Activated CD4-positive, alpha-beta memory T cell treated with anti-CD3 and anti-CD28 coated beads for 36 hours (primary cell): ENCODE measurements around the gene RNF31. TPM values are rescaled to one million over a fixed set of nuclear protein-coding genes. Genes with fewer than 3 reads are reported as not detected.

Experiments used
- CTCF ChIA-PET: fragments of 350-600 bp; sonication (Branson Sonifier 250); formaldehyde crosslinking; loops from one replicate; lab custom pipeline; 2021; ENCODE audit warnings: antibody characterized with exemption, inconsistent platforms; lab: Charles Lee
- POLR2A ChIA-PET: fragments of 350-600 bp; sonication (Branson Sonifier 250); formaldehyde crosslinking; loops from one replicate; lab custom pipeline; 2021; ENCODE audit warnings: antibody characterized with exemption; lab: Charles Lee
- DNase-seq: peaks from one replicate; pipeline ENCODE4 v3.0.0-alpha.2; 2020
- H3K27ac Mint-ChIP-seq: one replicate; pipeline ENCODE4 v1.8.0; 2021; ENCODE audit warnings: mixed read lengths
- H3K27me3 Mint-ChIP-seq: one replicate; pipeline ENCODE4 v1.8.0; 2021; ENCODE audit warnings: mixed read lengths
- H3K36me3 Mint-ChIP-seq: one replicate; pipeline ENCODE4 v1.8.0; 2021; ENCODE audit warnings: mixed read lengths
- H3K4me1 Mint-ChIP-seq: one replicate; pipeline ENCODE4 v1.8.0; 2021; ENCODE audit warnings: low read depth, mixed read lengths
- H3K4me3 Mint-ChIP-seq: one replicate; pipeline ENCODE4 v1.8.0; 2021; ENCODE audit warnings: mild to moderate bottlenecking, mixed read lengths
- H3K9me3 Mint-ChIP-seq: one replicate; pipeline ENCODE4 v1.8.0; 2021; ENCODE audit warnings: mixed read lengths
- intact Hi-C: fragments of 100-400 bp; cut with micrococcal nuclease; formaldehyde crosslinking; loops from one replicate; pipeline ENCODE4 v1.15.1; 2023
- total RNA-seq, 2 experiments: library from RNA; stranded (reverse); gene quantifications; one replicate each; pipeline ENCODE4 v1.2.3, GENCODE V29; 2021

The RNF31 gene
- total RNA-seq, 2 experiments from 2014 or later, result 75.5 to 80.4 TPM

GRCh38 chr14:24186831-24187538, 39.7 kb downstream of the RNF31 start:
- no peak for DNase-seq
- peaks cover 29% of the 10 kb centered on the region for H3K4me1 Mint-ChIP-seq
- peak overlapping the region; percentile 89 for H3K4me3 Mint-ChIP-seq
- intact Hi-C loops, result no loop called here
- no peak overlapping the region for H3K27ac Mint-ChIP-seq
- POLR2A ChIA-PET, result interaction anchor here (0.7 to 3.2 kb wide), 6 partner anchors 9 to 40 kb away, joined by 3 to 12 read pairs (median 5); partner anchors contain the start of genes IRF9 and PSME2
- CTCF ChIA-PET, result interaction anchor here (1.3 to 3.2 kb wide), 4 partner anchors 26 to 121 kb away, joined by 4 to 18 read pairs (median 5); partner anchors contain the start of genes CIDEB and IRF9
- peaks cover 35% of the 10 kb centered on the region for H3K36me3 Mint-ChIP-seq
- no peaks in the 10 kb centered on the region for H3K27me3 Mint-ChIP-seq
- no peaks in the 10 kb centered on the region for H3K9me3 Mint-ChIP-seq

GRCh38 chr14:24187539-24187915, 40.2 kb downstream of the RNF31 start:
- peak overlapping the region; percentile 89 for H3K4me3 Mint-ChIP-seq

GRCh38 chr14:24188251-24189058, 41.2 kb downstream of the RNF31 start, which contains the start of gene IPO4:
IPO4 (minus strand) TSS chr14:24188816; CDS start chr14:24188787, 29 bp downstream.
- H3K4me1 Mint-ChIP-seq, result peaks cover 40% of the 10 kb centered on the region
- intact Hi-C loops, result loop anchor here (1.0 to 2.0 kb wide), 9 partner anchors 25 to 109 kb away; partner anchors contain the start of genes CHMP4A, DCAF11, EMC9 and GMPR2
- DNase-seq, result peak; percentile 97
- H3K9me3 Mint-ChIP-seq, result no peaks in the 10 kb centered on the region
- POLR2A ChIA-PET, result interaction anchor here (1.0 to 3.2 kb wide), 17 partner anchors 10 to 120 kb away, joined by 3 to 13 read pairs (median 5); partner anchors contain the start of genes CHMP4A, DCAF11, EMC9 and IRF9
- peaks cover 39% of the 10 kb centered on the region for H3K36me3 Mint-ChIP-seq
- H3K4me3 Mint-ChIP-seq, result peak within 1 kb of the TSS; percentile 89
- CTCF ChIA-PET, result interaction anchor here (0.6 to 3.2 kb wide), 9 partner anchors 9 to 1213 kb away, joined by 3 to 18 read pairs (median 3); partner anchors contain the start of genes CIDEB, IRF9, PSME1 and TINF2
- no peaks in the 10 kb centered on the region for H3K27me3 Mint-ChIP-seq
- H3K27ac Mint-ChIP-seq, result peak within 1 kb of the TSS; percentile 74

More at GRCh38 chr14:24187539-24187915, 40.2 kb downstream of the RNF31 start:
- intact Hi-C loops, result no loop called here
- POLR2A ChIA-PET, result interaction anchor here (0.7 to 3.2 kb wide), 9 partner anchors 10 to 73 kb away, joined by 3 to 12 read pairs (median 6); partner anchors contain the start of genes DCAF11, EMC9, IRF9 and NRL
- H3K9me3 Mint-ChIP-seq, result no peaks in the 10 kb centered on the region
- peaks cover 33% of the 10 kb centered on the region for H3K4me1 Mint-ChIP-seq
- no peaks in the 10 kb centered on the region for H3K27me3 Mint-ChIP-seq
- CTCF ChIA-PET, result interaction anchor here (1.3 to 3.2 kb wide), 4 partner anchors 26 to 121 kb away, joined by 4 to 18 read pairs (median 5); partner anchors contain the start of genes CIDEB and IRF9
- H3K27ac Mint-ChIP-seq, result peak overlapping the region; percentile 52
- H3K36me3 Mint-ChIP-seq, result peaks cover 37% of the 10 kb centered on the region
- DNase-seq, result no peak

- intact Hi-C loops, result loop anchor here (2.0 kb wide), 4 partner anchors 44 to 74 kb away; partner anchors contain the start of genes DCAF11, GMPR2, NEDD8 and NRL
- no peak for DNase-seq
- ChIA-PET POLR2A (interaction anchor here (1.0 to 2.3 kb wide), 15 partner anchors 10 to 119 kb away, joined by 3 to 13 read pairs (median 5); partner anchors contain the start of genes CHMP4A, DCAF11, EMC9 and IRF9), CTCF (interaction anchor here (0.7 to 3.2 kb wide), 8 partner anchors 9 to 119 kb away, joined by 3 to 18 read pairs (median 3); partner anchors contain the start of genes CIDEB, IRF9 and PSME1)
- Mint-ChIP-seq H3K27ac (peak overlapping the region; percentile 74), H3K9me3 (no peaks in the 10 kb centered on the region), H3K27me3 (no peaks in the 10 kb centered on the region), H3K4me1 (peaks cover 42% of the 10 kb centered on the region), H3K36me3 (peaks cover 36% of the 10 kb centered on the region), H3K4me3 (peak overlapping the region; percentile 89)
These were observed 41.7 kb downstream of the RNF31 start for GRCh38 chr14:24189059-24189375.

GRCh38 chr14:24189460-24189859, 42.2 kb downstream of the RNF31 start:
- H3K36me3 Mint-ChIP-seq, result peaks cover 36% of the 10 kb centered on the region
- peak overlapping the region; percentile 35 for H3K27ac Mint-ChIP-seq
- no peak overlapping the region for H3K4me3 Mint-ChIP-seq
- H3K27me3 Mint-ChIP-seq, result no peaks in the 10 kb centered on the region
- DNase-seq, result no peak
- CTCF ChIA-PET, result interaction anchor here (0.7 to 3.2 kb wide), 6 partner anchors 10 to 119 kb away, joined by 3 to 18 read pairs (median 3); partner anchors contain the start of genes CIDEB and IRF9
- intact Hi-C loops, result loop anchor here (2.0 kb wide), 4 partner anchors 43 to 75 kb away; partner anchors contain the start of genes DCAF11, GMPR2, NEDD8 and NRL
- H3K4me1 Mint-ChIP-seq, result peaks cover 47% of the 10 kb centered on the region
- POLR2A ChIA-PET, result interaction anchor here (1.0 to 2.3 kb wide), 12 partner anchors 9 to 119 kb away, joined by 3 to 13 read pairs (median 4); partner anchors contain the start of genes EMC9, IRF9, MDP1 and PSME1
- H3K9me3 Mint-ChIP-seq, result no peaks in the 10 kb centered on the region

- Mint-ChIP-seq H3K4me3 (no peak overlapping the region), H3K27me3 (no peaks in the 10 kb centered on the region), H3K9me3 (no peaks in the 10 kb centered on the region), H3K4me1 (peaks cover 53% of the 10 kb centered on the region), H3K36me3 (peaks cover 32% of the 10 kb centered on the region), H3K27ac (no peak overlapping the region)
- DNase-seq, result no peak
- POLR2A ChIA-PET, result no interaction called here
- intact Hi-C loops, result no loop called here
- CTCF ChIA-PET, result no interaction called here
These were observed 43.1 kb downstream of the RNF31 start for GRCh38 chr14:24190416-24190815.

- CTCF ChIA-PET, result interaction anchor here (1.2 kb wide), 1 partner anchor 47 kb away, joined by 3 read pairs; the partner anchor contains the start of gene PSME2
- Mint-ChIP-seq H3K36me3 (peaks cover 30% of the 10 kb centered on the region), H3K4me1 (peaks cover 51% of the 10 kb centered on the region), H3K27ac (peak overlapping the region; percentile 39), H3K4me3 (no peak overlapping the region), H3K9me3 (no peaks in the 10 kb centered on the region), H3K27me3 (no peaks in the 10 kb centered on the region)
- POLR2A ChIA-PET, result interaction anchor here (4.2 kb wide), 1 partner anchor 31 kb away, joined by 26 read pairs; the partner anchor contains the start of gene IRF9
- no peak for DNase-seq
- intact Hi-C loops, result no loop called here
These were observed 45.6 kb downstream of the RNF31 start for GRCh38 chr14:24192933-24193332.

- Mint-ChIP-seq H3K27me3 (no peaks in the 10 kb centered on the region), H3K4me1 (peaks cover 56% of the 10 kb centered on the region), H3K9me3 (no peaks in the 10 kb centered on the region), H3K27ac (peak overlapping the region; percentile 95), H3K36me3 (peaks cover 36% of the 10 kb centered on the region), H3K4me3 (peak overlapping the region; percentile 96)
- DNase-seq, result no peak
- ChIA-PET CTCF (interaction anchor here (0.7 to 2.8 kb wide), 7 partner anchors 33 to 237 kb away, joined by 3 to 10 read pairs (median 5); partner anchors contain the start of genes IRF9, NRL, PSME2 and RNF31), POLR2A (interaction anchor here (1.1 to 4.2 kb wide), 8 partner anchors 12 to 105 kb away, joined by 3 to 26 read pairs (median 12); partner anchors contain the start of genes DHRS1, IRF9, MDP1 and NOP9)
- intact Hi-C loops, result loop anchor here (2.0 kb wide), 1 partner anchor 104 kb away; the partner anchor contains the start of genes DHRS1 and NOP9
These were observed 47.0 kb downstream of the RNF31 start for GRCh38 chr14:24194186-24194872.

- ChIA-PET CTCF (interaction anchor here (0.9 to 2.8 kb wide), 8 partner anchors 17 to 237 kb away, joined by 3 to 10 read pairs (median 6); partner anchors contain the start of genes IRF9, MDP1, NRL and PSME2), POLR2A (interaction anchor here (0.6 to 4.2 kb wide), 15 partner anchors 11 to 137 kb away, joined by 3 to 26 read pairs (median 7); partner anchors contain the start of genes CHMP4A, DHRS1, IRF9 and MDP1)
- H3K27me3 Mint-ChIP-seq, result no peaks in the 10 kb centered on the region
- peak overlapping the region; percentile 95 for H3K27ac Mint-ChIP-seq
- DNase-seq, result no peak
- H3K9me3 Mint-ChIP-seq, result no peaks in the 10 kb centered on the region
- intact Hi-C loops, result loop anchor here (1.0 to 2.0 kb wide), 3 partner anchors 18 to 104 kb away; partner anchors contain the start of genes CHMP4A, DHRS1, EMC9 and NOP9
- peaks cover 36% of the 10 kb centered on the region for H3K36me3 Mint-ChIP-seq
- H3K4me1 Mint-ChIP-seq, result peaks cover 57% of the 10 kb centered on the region
- peak overlapping the region; percentile 96 for H3K4me3 Mint-ChIP-seq
These were observed 47.5 kb downstream of the RNF31 start for GRCh38 chr14:24194873-24195185.
